Vagina (tissue), 2 donors: Measurements from ENCODE around the gene ABCA6.

Source experiments
- CTCF ChIP-seq, 3 experiments: fragments of 450-650 bp in 2 of 3; fragments of 200-600 bp in 1 of 3; sonication (generic) in 1 of 3; IDR thresholded peaks; one replicate each; pipeline ENCODE4 v1.5.1; 2017 to 2019; ENCODE audit warnings: antibody characterized with exemption in 3 of 3, mild to moderate bottlenecking in 2 of 3, moderate library complexity in 2 of 3
- POLR2A ChIP-seq, 2 donors: fragments of 450-650 bp; IDR thresholded peaks; one replicate each; pipeline ENCODE4 v1.6.1; 2017; ENCODE audit warnings: antibody characterized with exemption in 2 of 2, mild to moderate bottlenecking in 2 of 2, moderate library complexity in 2 of 2

GRCh38 chr17:69064476-69064875 is 77.2 kb downstream of the ABCA6 start:
- TF ChIP-seq CTCF (IDR thresholded peaks at IDR 0.05) = no peak
- TF ChIP-seq POLR2A (IDR thresholded peaks at IDR 0.05) = no peak
